HL-60/S4 (cell line): ENCODE results near the gene CRHR1.

Experiments
- in situ Hi-C: fragments of 300-500 bp; cut with MboI; formaldehyde crosslinking; loops from 2 replicates; pipeline ENCODE4 v1.14.3; 2022; ENCODE audit warnings: low sequenced_read_pairs

CRHR1 gene

DNA sequence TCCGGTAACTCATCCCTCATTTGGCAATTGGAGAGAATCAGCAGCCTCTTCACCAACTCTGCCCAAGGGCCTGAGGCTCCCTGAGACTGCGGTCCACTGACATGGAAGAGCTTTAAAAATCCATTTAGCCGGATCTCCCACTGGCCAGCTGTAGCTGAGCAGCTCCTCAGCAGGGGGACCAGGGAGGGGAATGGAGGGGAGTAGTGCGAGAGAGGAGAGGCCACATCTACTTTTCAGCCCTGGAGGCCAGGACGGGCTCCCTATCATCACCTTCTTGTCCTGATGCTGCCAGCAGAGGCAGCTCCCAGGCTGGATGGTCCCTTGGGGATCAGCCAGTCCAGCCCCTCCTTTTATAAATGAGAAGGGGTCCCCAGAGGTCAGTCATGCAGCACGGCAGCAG is 35.5 kb downstream of the CRHR1 start:
- in situ Hi-C loops = no loop called here

DNA sequence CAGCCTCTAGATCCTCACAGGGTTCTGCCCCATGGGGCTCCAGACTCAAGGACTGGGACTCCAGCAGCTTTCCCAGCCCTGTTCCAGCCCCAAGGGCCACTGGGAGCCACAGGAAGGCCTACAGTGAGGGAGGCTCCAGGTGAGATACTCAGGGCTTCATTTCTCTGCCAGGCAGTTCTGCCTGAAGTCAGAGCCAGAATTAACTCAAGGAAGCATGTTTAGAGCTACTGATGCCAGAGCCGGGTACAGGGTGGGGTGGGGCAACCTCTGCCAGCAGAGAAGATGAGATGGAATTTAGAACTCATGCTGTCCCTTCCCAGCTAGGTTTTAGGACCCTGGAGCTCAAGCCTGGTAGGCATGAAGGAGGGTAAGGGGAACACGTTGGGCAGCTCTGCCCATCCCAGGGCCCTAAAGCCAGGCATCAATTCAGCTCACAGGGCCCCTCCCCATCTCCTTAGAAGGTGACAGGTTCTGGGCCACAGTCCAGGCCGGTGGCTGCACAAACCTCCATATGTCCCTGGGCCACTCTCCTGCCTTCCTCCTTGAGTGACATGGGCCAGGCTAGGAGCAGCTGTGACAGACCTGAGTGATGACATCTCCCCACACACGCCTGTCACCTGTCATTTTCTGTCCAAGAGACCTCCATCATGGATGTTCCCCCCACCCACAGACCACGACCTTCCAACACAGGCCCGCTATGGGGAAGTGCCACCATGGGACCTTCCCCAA is 36.1 kb downstream of the CRHR1 start:
- in situ Hi-C loops = no loop called here

DNA sequence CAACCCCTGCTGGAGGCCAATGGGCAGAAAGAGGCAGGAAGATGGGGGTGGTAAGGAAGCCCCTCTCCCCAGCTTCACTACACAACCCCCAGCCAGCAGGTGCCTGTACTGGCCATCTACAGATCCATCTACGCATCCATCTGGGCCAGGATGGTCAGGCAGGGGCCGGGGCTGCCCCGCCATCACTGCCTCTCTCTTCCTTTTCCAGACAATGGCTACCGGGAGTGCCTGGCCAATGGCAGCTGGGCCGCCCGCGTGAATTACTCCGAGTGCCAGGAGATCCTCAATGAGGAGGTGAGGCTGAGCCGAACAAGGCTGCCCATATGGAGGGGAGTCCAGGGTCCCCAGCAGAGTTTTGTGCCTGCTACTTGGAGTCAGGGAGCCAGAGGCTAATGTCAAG is 37.0 kb downstream of the CRHR1 start:
- in situ Hi-C loops = no loop called here

DNA sequence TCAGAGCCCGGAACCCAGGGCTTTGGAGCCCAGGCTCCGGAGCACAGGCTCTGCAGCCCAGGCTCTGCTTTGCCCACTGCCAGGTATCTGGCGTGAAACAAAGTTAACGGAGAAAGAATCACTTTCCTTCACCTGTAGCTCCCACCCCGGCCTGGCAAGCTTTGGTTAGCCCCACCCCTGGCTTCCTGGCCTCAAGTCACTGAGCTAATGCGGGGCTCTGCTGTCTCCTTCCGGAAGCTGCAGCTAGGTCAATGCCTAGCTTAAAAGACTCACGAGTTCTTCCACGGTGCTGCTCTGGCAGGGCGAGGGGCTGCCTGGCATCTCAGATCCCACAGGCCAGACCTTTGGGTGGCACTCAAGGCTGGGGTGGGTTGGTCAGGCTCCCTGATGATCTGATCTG is 39.5 kb downstream of the CRHR1 start:
- in situ Hi-C loops = no loop called here

DNA sequence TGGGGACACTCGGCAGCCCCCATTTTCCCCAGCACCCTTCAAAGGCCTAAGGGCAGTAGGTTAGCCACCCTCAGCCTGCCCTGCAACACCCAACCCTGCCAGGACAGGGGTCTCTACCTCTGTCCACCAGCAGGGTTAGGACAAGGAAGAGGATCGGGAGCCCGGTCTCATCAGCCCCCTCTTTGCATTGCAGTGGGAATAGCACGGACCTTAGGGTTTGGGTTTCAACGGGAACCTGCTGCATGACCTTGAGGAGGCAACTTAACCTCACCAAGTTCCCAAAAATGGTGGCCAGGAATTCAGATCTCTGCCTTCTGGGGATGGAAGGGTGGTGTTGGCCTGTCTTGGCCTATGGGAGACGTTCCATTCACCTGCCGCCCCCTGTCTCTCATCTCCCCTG is 40.4 kb downstream of the CRHR1 start:
- in situ Hi-C loops = no loop called here

DNA sequence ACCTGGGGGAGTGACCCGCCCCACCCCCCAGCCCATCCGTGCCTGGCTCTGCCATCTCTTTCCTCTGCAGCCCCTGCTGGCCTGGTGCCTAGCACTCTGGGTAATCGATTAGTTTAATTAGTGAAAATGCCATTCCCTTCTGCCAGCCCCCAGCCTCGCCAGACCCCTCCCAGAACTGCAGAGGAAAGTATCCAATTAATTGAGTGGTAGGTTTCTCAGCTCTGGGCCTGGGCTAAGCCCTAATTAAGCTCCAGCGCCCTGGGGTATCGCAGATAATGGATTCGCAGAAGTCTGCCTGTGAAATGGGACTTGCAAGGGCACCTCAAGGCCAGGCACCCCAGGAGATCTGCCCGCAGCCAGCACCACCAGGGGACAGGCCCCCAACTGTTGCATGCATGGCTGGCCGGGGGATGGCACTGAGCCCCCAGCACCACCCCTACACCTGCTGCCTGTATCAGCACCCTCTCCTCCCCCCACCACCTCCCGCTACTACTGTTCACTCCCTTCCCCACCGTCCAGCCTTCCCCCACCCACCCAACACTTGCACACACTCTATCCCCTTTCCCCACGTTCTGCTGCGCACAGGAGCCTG is 40.9 kb downstream of the CRHR1 start:
- in situ Hi-C loops = no loop called here

DNA sequence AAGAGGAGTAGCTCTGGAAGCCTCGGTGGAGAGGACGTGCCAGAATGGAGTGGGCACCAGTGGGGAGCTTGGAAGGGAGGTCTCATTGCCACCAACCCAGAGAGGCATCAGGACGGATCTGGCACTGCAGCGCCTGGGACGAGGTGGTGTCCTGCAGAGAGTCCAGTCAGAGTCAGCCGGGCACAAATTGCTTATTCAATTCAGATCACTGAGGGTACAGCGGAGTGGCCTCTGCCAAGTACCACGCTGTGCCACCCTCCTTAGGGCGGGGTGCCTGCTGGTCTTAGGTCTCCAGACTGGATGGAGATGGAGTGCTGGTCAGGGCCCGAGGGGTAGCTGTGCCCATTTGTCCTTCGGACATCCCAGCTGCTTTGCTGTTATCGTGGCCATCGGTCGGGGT is 41.7 kb downstream of the CRHR1 start:
- in situ Hi-C loops = no loop called here

DNA sequence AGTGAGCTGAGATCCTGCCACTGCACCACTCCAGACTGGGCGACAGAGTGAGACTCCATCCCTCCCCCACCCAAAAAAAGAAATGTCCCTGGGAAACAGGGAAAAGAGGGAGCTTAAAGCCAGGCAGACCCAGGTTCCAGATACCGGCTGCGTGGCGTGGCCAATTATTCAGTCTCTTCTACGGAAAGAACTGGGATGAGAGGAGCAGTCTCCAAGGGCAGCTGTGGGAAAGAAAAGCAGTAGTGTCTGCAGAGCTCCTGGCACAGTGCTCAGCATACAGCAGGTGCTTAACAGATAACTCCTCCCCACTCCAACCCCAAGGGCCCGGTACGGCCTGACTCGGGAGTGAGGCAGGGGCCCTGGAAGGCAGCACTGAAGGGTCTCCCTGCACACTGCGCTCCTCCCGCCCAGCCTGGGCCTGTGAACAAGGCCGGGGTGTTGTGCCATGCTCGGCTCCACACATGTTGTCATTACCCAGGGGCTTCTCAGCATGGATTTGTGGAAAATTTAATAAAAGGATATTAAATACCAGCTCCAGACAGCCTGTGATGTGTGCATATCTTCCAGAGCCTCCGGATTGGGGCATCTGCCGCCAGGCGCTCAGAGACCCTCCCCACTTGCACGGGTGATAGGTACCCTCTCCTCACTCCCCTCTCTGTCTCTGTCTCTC is 42.9 kb downstream of the CRHR1 start:
- in situ Hi-C loops = no loop called here

DNA sequence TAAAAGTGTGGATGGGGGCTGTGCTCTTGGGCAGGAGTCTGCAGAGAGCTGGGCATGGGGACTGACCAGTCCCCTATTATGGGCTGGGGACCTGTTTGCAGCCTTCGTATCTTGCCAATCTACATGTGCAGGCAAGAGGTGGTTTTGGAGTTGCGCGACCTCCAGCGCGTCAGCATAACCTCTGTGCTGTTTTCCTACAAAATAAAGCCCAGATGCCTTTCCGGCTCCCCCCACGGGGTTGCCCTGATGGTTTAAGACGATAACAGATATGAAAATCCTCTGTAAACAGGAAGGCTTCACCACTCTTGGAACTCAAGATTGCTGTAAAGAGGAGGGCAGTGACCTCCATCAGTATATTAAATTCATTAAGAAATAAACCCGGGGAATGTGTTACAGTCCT is 44.1 kb downstream of the CRHR1 start:
- in situ Hi-C loops = no loop called here

DNA sequence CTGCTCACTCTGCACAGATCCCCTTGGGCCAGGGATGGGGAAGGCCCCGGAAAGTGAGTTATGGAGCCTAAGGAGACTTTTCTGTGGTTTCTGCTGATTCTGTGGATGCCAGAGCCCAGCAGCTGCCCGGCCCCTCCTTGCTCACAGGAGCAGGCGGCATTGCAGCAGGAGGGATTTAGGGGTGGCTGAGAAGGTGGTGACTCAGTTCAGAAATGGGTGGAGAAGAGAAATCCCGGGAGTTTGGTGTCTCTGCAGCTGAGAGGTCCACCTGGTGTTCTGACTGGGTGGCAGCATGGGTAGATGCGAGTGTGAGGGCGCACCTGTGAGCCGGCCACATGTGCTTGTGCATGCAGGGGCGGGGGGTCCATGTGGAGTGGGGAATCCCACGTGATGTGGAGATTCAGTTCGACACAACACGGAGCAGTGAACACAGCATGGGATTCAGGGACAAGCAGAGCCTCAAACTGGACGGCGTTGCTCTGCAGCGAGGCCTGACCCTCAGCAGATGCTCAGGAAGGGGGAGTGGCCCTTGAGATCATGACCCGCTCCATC is 44.5 kb downstream of the CRHR1 start:
- in situ Hi-C loops = no loop called here

DNA sequence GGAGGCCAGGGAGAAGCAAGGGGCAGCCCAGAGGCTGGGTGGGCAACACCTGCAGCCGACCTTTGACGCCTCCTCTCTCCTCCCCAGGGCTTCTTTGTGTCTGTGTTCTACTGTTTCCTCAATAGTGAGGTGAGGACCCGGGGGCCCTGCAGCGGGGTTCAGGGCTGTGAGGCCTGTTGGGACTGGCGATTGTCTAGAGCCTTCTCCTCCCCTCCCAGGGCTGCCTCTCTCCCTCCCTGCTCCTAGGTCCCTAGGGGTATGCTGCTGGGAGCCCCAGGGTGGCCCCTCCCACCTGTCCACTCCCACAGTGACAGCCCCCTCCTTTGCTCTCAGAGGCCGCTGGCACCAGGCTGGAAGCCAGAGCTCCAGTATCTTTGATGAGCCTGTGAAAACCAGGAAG is 49.8 kb downstream of the CRHR1 start:
- in situ Hi-C loops = loop anchor here (5.0 kb wide), 1 partner anchor 192 kb away; no protein-coding TSS in a partner anchor

DNA sequence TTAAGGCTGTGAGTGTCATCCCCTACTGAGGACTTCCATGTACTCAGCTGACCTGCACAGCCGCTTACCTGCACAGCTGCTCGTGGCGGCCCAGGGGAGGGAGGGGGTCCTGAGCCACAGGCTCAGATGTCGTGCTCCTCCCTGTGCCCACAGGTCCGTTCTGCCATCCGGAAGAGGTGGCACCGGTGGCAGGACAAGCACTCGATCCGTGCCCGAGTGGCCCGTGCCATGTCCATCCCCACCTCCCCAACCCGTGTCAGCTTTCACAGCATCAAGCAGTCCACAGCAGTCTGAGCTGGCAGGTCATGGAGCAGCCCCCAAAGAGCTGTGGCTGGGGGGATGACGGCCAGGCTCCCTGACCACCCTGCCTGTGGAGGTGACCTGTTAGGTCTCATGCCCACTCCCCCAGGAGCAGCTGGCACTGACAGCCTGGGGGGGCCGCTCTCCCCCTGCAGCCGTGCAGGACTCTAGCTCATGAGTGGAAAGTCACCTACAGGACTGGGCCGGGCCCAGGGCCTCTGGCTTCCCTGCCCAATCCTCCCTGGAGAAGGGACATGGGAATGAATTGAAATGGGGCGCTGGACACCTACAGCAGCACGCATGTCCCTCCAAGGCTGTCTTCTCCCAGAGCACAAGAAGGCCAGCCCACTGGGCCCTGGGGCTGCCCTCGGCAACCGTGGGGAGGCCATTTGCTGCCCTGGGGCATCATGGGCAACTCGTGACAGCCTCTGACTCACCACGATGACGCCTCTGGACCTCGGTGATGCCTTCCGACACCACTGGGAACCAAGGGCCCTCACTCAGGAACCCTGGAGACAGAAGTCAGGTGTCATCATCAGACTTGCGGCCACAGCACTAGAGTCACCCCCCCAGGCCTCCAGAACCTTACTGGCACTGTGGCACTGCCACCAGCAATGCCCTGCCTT is 50.6 kb downstream of the CRHR1 start:
- in situ Hi-C loops = loop anchor here (5.0 kb wide), 1 partner anchor 192 kb away; no protein-coding TSS in a partner anchor

DNA sequence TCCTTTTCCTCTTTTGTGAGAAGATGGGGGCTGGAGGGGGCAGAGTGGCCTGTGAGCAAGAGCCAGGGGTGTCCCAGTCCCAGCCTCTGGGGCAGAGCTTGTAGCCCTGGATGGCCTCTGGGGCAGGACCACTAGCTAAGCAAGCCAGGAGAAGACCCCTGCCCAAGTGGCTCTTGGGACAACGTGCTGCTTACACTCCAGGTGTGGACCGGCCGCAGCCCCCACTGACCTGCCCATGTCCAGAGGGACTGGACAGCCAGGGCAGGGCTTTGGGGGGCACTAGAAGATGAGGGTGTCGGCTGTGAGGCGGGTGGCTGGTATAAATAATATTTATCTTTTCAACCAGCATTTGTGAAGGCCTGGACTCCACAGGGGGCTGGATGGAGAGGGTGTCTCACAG is 51.4 kb downstream of the CRHR1 start:
- in situ Hi-C loops = no loop called here

DNA sequence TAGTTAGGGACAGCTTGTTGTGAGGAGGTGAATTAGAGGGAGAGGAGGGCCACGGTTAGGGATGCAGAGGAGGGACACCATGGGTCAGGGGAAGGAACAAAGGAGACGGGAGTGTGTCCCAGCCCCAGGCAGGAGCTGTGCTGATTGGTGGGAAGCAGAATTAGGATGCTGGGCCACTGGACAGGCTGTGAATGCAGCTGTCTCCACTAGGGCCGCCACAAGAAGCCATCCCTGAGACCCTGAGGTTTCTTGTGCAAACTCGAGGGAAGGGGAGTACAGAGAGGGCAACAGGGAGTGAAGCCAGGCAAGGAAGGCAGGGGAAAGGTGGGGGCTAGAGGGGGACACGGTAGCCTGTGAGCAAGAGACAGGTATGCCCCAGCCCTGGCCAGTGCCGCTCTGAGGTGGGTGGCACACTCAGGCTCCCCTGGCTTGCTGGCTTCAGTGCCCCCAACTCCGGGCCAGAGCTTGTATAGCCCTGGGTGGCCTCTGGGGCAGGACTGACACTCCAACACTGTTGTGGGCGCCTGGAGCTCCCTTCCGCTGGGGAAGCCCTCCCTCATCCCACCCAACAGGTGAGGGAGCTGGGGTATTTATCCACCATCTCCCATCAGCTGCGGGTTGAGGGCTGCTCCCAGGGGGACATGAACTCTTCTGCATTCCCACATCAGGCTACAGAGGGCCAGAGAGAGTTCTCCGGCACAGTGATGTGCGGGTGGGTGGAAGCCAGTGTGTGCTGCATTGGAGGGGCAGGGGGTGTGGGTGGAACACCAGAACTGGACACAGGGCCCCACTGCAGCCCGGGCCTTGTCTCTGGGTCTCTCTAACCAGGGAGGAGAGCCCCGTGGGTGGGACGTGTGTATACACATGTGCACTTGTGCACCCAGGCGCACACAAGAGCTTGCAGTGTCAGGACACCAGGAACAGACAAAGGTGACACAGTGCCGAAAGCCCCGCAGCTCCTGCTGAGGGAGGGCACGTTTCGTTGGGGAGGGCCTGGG is 52.2 kb downstream of the CRHR1 start:
- in situ Hi-C loops = no loop called here

DNA sequence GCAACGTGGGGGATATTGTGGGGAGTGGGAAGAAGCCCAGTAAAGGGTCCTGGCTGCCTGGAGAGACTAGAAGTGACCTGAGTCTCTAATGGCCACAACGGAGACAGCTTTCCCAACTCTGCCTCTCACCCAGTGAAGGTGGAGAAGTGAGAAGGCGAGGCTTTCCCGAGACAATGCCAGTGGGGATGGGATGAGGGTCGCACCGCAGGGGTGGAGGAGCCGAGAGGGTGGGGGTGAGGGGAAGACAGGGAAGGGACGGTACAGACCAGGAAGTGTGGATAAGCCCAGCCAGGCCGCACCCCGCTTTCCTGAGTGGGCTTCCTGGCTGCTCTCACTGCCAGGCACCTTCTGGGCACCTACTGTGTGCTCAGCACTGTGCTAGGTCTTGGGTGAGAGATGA is 53.1 kb downstream of the CRHR1 start:
- in situ Hi-C loops = no loop called here

DNA sequence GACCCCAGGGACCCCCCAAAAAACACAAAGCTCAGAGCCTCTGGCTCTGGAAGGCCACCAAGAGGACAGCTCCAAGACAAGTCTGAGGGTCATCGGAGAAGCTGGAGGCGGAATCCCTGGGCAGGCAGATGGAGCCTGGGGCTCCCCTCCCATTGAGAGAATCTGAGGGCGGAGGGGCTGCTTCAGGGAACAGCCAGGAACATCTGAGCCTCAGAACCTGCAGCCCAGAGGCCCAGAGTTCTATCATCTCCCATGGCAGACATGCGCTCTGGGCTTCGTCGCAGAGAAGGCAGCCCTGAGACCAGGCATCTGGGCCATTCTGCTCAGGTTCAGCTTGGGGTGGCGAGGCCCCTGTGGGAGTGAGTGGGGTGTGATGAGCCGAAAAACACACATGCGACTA is 53.5 kb downstream of the CRHR1 start:
- in situ Hi-C loops = no loop called here

DNA sequence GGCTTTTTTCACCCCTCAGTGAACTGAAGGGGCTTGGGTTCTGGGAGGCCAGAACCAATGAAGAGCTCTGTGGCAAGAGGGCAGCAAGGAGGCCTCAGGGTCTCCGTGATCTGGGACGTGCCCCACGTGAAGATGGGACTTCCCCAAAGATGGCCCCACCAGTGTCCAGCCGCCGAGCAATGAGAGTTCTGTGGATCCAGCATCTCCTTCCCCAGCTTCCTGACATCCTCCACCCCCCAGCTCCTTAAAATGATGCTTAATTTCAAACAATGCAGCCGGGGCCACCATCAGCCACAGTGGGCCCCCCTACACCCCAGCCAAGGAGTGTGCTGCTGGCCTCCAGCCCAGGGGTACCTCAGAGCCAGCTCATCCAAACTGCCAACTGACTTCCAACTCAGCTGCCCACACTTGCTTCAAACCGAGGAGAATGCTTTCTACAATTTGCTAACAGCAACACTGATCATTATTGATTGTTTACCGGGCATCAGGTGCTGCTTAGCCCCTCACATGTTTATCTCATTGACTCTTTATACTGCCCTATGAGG is 54.7 kb downstream of the CRHR1 start:
- in situ Hi-C loops = no loop called here

DNA sequence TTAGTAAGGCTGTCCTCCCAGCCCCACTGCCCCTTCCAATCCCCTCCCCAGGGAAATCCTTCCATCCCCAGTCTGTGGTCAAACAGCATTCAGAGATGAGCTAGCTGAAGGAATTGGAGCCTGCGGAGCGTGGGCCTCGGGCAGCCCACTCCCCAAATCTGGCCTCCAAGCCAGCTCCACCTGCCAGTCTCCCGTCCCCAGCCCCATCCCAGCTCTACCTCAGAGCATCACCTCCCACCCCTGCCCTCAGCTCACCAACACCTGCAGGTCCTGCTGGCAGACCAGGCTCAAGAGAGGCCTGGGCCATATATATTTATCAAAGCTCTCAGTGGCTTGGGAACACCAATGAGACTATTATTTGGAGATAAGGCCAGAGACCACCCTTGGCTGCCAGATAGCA is 55.3 kb downstream of the CRHR1 start:
- in situ Hi-C loops = no loop called here

DNA sequence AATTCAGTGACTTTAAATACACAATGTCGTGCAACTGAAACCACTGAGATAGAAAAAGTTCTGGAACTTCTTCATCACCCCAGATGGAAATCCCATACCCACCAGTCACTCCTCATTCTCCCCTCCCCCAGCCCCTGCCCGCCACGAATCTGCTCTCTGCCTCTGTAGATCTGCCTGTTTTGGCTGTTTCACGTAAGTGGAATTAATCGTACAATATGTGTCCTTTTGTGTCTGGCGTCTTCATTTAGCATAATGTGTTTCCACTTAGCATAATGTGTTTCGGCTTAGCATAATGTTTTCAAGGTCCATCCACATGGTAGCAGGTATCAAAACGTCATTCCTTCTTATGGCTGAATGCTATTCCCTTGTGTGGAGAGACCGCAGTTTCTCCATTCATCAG is 57.1 kb downstream of the CRHR1 start:
- in situ Hi-C loops = no loop called here
